Activated CD4-positive, alpha-beta T cell treated with anti-CD3 and anti-CD28 coated beads, Interleukin-2, amount 10 ng/mL, durations not matched to agents 7 days and 5 days (primary cell): Measurements from ENCODE around the gene NOTCH4. TPM values are rescaled to one million over a fixed set of nuclear protein-coding genes. Genes with fewer than 3 reads are reported as not detected.

ENCODE experiments used
- CTCF ChIA-PET: fragments of 350-600 bp; sonication (Branson Sonifier 250); formaldehyde crosslinking; loops from one replicate; lab custom pipeline; 2021; ENCODE audit warnings: antibody characterized with exemption; lab: Charles Lee
- POLR2A ChIA-PET: fragments of 350-600 bp; sonication (Branson Sonifier 250); formaldehyde crosslinking; loops from one replicate; lab custom pipeline; 2021; ENCODE audit warnings: antibody characterized with exemption; lab: Charles Lee
- DNase-seq: peaks from one replicate; pipeline ENCODE4 v3.0.0-alpha.2; 2020
- H3K27ac Mint-ChIP-seq: one replicate; pipeline ENCODE4 v1.8.0; 2021; ENCODE audit warnings: mild to moderate bottlenecking, moderate library complexity, mixed read lengths
- H3K27me3 Mint-ChIP-seq: one replicate; pipeline ENCODE4 v1.8.0; 2021; ENCODE audit warnings: mixed read lengths
- H3K36me3 Mint-ChIP-seq: one replicate; pipeline ENCODE4 v1.8.0; 2021; ENCODE audit warnings: low read depth, mixed read lengths
- H3K4me1 Mint-ChIP-seq: one replicate; pipeline ENCODE4 v1.8.0; 2021; ENCODE audit warnings: mixed read lengths
- H3K4me3 Mint-ChIP-seq: one replicate; pipeline ENCODE4 v1.8.0; 2021; ENCODE audit warnings: mild to moderate bottlenecking, moderate library complexity, mixed read lengths
- H3K9me3 Mint-ChIP-seq: one replicate; pipeline ENCODE4 v1.8.0; 2021; ENCODE audit warnings: mixed read lengths
- total RNA-seq, 2 experiments: library from RNA; stranded (reverse); gene quantifications; one replicate each; pipeline ENCODE4 v1.2.3, GENCODE V29; 2021

The NOTCH4 gene
- total RNA-seq, 2 experiments from 2014 or later = 0.20 to 0.27 TPM

- H3K36me3 Mint-ChIP-seq = peaks cover 15% of the 10 kb centered on the region
- H3K4me1 Mint-ChIP-seq = peaks cover 61% of the 10 kb centered on the region
- peak overlapping the region; percentile 90 for H3K4me3 Mint-ChIP-seq
- CTCF ChIA-PET = no interaction called here
- H3K27me3 Mint-ChIP-seq = no peaks in the 10 kb centered on the region
- POLR2A ChIA-PET = no interaction called here
- no peaks in the 10 kb centered on the region for H3K9me3 Mint-ChIP-seq
- no peak for DNase-seq
- peak overlapping the region; percentile 72 for H3K27ac Mint-ChIP-seq
These were observed 48.6 kb downstream of the NOTCH4 start for GRCh38 chr6:32175322-32175710.

- ChIA-PET POLR2A (no interaction called here), CTCF (no interaction called here)
- peaks cover 14% of the 10 kb centered on the region for H3K36me3 Mint-ChIP-seq
- no peak overlapping the region for H3K27ac Mint-ChIP-seq
- no peaks in the 10 kb centered on the region for H3K9me3 Mint-ChIP-seq
- no peaks in the 10 kb centered on the region for H3K27me3 Mint-ChIP-seq
- H3K4me1 Mint-ChIP-seq = peaks cover 56% of the 10 kb centered on the region
- no peak for DNase-seq
- peak overlapping the region; percentile 6 for H3K4me3 Mint-ChIP-seq
These were observed 49.5 kb downstream of the NOTCH4 start for GRCh38 chr6:32174416-32174815.

DNA sequence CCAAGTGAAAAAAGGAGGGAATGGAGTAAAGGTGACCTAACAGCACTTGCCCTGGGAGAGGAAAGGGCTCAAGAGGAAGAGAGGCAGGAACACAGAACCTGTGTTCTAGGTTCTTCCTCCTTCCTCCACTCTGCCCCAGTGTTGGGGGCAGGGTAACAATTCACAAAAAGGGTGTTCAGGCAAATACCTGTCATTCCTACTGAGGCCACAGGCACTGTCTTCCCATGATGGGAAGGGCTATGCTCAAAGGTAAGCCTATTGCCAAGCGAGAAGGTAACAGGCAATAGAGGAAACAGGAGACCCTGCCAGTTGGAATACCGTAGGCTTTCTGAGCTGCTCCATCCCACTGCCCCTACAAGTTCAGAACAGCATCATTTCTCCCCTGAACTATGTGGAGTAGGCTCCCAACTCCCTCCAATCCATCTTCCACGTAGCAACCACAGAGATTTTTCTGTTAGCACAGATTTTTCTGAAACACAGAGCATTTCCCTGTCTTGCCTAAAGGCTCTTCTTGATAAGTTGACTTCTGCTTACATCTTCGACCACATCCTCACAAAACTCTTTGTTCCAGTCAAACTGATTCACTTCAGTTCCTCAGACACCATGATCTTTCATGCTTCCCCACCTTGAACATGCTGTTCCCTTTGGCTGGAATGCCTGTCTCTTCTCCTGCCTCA lies 50.7 kb downstream of the NOTCH4 start:
- peak overlapping the region; percentile 4 for H3K27ac Mint-ChIP-seq
- CTCF ChIA-PET = interaction anchor here (1.3 kb wide), 1 partner anchor 44 kb away, joined by 3 read pairs; no protein-coding TSS in a partner anchor
- no peaks in the 10 kb centered on the region for H3K27me3 Mint-ChIP-seq
- H3K4me3 Mint-ChIP-seq = no peak overlapping the region
- no peak for DNase-seq
- peaks cover 9% of the 10 kb centered on the region for H3K36me3 Mint-ChIP-seq
- POLR2A ChIA-PET = no interaction called here
- no peaks in the 10 kb centered on the region for H3K9me3 Mint-ChIP-seq
- peaks cover 46% of the 10 kb centered on the region for H3K4me1 Mint-ChIP-seq

- H3K4me1 Mint-ChIP-seq = peaks cover 31% of the 10 kb centered on the region
- ChIA-PET CTCF (interaction anchor here (0.6 kb wide), 1 partner anchor 28 kb away, joined by 3 read pairs; no protein-coding TSS in a partner anchor), POLR2A (no interaction called here)
- H3K36me3 Mint-ChIP-seq = peaks cover 12% of the 10 kb centered on the region
- no peaks in the 10 kb centered on the region for H3K9me3 Mint-ChIP-seq
- no peak overlapping the region for H3K4me3 Mint-ChIP-seq
- DNase-seq = no peak
- H3K27me3 Mint-ChIP-seq = no peaks in the 10 kb centered on the region
- H3K27ac Mint-ChIP-seq = no peak overlapping the region
These were observed 52.6 kb downstream of the NOTCH4 start for GRCh38 chr6:32171234-32171633.

GRCh38 chr6:32170294-32170693 lies 53.6 kb downstream of the NOTCH4 start:
- Mint-ChIP-seq H3K36me3 (peaks cover 12% of the 10 kb centered on the region), H3K4me3 (no peak overlapping the region), H3K27ac (no peak overlapping the region), H3K4me1 (peaks cover 28% of the 10 kb centered on the region), H3K27me3 (no peaks in the 10 kb centered on the region), H3K9me3 (no peaks in the 10 kb centered on the region)
- DNase-seq = no peak
- CTCF ChIA-PET = interaction anchor here (2.1 kb wide), 1 partner anchor 9 kb away, joined by 7 read pairs; no protein-coding TSS in a partner anchor
- POLR2A ChIA-PET = no interaction called here

DNA sequence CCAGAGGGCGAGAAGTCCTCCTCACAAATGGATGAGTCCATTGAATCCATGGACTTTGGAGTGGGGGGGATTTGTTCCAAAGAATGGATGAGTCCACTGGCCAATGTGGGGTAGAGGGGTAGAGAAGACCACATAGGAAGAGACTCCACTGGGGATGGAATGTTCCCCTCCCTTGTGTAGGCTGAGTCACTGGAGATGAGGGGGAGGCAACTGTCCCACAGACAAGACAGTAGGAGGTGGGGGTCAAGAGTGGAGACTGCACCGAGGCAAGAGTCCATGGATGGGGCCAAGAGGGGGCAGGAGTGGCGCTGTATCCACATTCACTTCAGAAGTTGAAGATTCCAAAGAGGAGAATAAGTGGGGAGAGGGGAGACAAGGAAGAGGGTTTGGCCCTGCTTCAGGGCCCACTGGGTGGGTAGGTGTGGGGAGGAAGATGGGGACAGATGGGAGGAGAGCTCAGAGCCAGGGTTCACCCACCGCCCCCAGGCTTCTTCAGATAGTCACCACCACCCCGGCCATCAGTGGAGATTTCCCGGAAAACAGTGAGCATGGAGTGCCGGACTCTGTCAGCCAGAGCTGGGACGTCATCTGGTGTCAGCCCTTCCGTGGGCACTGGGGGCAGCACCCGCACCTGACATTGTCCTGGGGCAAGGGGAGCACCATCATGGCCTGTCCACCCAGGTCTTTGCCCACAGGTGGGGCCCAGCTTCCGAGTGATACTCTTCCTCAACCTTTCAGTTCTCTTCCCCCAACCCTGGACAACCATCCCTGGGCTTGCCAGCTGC lies 54.9 kb downstream of the NOTCH4 start:
- DNase-seq = no peak
- H3K36me3 Mint-ChIP-seq = peaks cover 14% of the 10 kb centered on the region
- H3K27ac Mint-ChIP-seq = no peak overlapping the region
- ChIA-PET POLR2A (no interaction called here), CTCF (interaction anchor here (0.9 to 2.1 kb wide), 3 partner anchors 8 to 21 kb away, joined by 3 to 7 read pairs (median 3); partner anchors contain the start of gene PBX2)
- H3K4me3 Mint-ChIP-seq = no peak overlapping the region
- no peaks in the 10 kb centered on the region for H3K9me3 Mint-ChIP-seq
- H3K27me3 Mint-ChIP-seq = no peaks in the 10 kb centered on the region
- H3K4me1 Mint-ChIP-seq = peaks cover 16% of the 10 kb centered on the region

- POLR2A ChIA-PET = interaction anchor here (0.7 kb wide), 1 partner anchor 800 kb away, joined by 3 read pairs; the partner anchor contains the start of gene BRD2
These were observed 55.5 kb downstream of the NOTCH4 start for GRCh38 chr6:32168350-32168749.

DNA sequence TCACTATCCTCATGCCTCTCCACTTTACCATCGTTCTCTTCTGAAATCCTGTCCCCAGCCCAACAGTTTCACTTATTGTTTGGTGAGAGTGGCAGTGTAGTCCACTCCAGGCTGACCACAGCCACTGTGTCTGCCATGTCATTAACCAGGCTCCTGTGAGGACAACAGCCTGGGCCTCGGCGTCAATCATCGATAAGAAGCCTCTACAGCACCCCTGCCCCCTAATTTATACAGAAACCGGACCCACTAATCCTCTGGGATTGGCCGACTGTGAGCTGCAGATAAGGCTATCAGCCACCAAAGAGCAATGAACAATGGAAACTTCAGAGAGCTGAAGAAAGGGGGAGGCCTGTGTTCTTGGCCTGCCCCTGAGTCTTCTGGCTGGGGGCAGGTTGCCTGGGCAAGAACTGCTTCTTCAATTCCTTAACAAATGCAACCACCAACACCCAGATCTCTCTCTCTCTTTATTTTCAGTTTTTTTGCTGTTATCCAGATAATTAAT lies 56.1 kb downstream of the NOTCH4 start:
- no peak overlapping the region for H3K27ac Mint-ChIP-seq
- POLR2A ChIA-PET = interaction anchor here (0.7 kb wide), 1 partner anchor 800 kb away, joined by 3 read pairs; the partner anchor contains the start of gene BRD2

More at GRCh38 chr6:32168350-32168749, 55.5 kb downstream of the NOTCH4 start:
- Mint-ChIP-seq H3K9me3 (no peaks in the 10 kb centered on the region), H3K36me3 (peaks cover 14% of the 10 kb centered on the region), H3K27me3 (no peaks in the 10 kb centered on the region), H3K4me3 (no peak overlapping the region), H3K4me1 (peaks cover 10% of the 10 kb centered on the region), H3K27ac (no peak overlapping the region)
- CTCF ChIA-PET = no interaction called here
- DNase-seq = no peak

GRCh38 chr6:32167154-32167760 lies 56.6 kb downstream of the NOTCH4 start:
- DNase-seq = no peak
- H3K4me3 Mint-ChIP-seq = no peak overlapping the region
- no peaks in the 10 kb centered on the region for H3K9me3 Mint-ChIP-seq
- H3K27ac Mint-ChIP-seq = no peak overlapping the region
- no peaks in the 10 kb centered on the region for H3K4me1 Mint-ChIP-seq
- no peaks in the 10 kb centered on the region for H3K27me3 Mint-ChIP-seq
- POLR2A ChIA-PET = interaction anchor here (0.7 kb wide), 1 partner anchor 801 kb away, joined by 3 read pairs; the partner anchor contains the start of gene BRD2
- H3K36me3 Mint-ChIP-seq = peaks cover 14% of the 10 kb centered on the region
- CTCF ChIA-PET = no interaction called here

More for the DNA sequence above, 56.1 kb downstream of the NOTCH4 start:
- Mint-ChIP-seq H3K4me3 (no peak overlapping the region), H3K9me3 (no peaks in the 10 kb centered on the region), H3K4me1 (peaks cover 4% of the 10 kb centered on the region), H3K36me3 (peaks cover 14% of the 10 kb centered on the region), H3K27me3 (no peaks in the 10 kb centered on the region)
- no peak for DNase-seq
- CTCF ChIA-PET = no interaction called here

- CTCF ChIA-PET = interaction anchor here (1.4 kb wide), 1 partner anchor 15 kb away, joined by 3 read pairs; the partner anchor contains the start of gene PRRT1
These were observed 57.3 kb downstream of the NOTCH4 start for GRCh38 chr6:32166411-32167061.

DNA sequence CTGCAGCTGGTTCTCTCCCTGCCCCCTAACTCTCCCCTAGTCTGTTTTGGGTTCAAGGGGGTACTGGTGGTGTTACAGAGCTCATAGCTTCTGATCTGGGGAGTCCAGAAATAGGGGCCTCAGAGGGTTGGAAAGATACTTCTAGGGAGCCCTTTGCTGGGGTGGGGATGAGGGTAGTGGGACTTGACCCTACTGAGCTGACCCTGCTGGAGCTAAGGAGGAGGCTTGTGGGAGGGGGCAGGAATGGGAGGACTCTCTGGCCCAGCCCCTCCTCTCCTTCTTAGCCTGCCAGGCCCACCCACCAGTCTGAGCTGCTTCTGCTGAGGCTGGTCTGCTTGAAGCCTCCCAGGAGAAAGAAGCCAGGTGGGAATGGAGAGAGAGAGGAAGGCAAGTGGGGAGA lies 59.6 kb downstream of the NOTCH4 start, which contains the start of gene EGFL8:
TSS of gene EGFL8 (plus strand) at position 301 of the 400 bp plus-strand sequence. CDS start 1,571 bp downstream, outside the sequence.
- ChIA-PET POLR2A (interaction anchor here (0.9 kb wide), 1 partner anchor 12 kb away, joined by 6 read pairs; no protein-coding TSS in a partner anchor), CTCF (interaction anchor here (1.4 to 1.7 kb wide), 2 partner anchors 10 to 12 kb away, joined by 4 read pairs; partner anchors contain the start of gene PRRT1)
- DNase-seq = no peak
- Mint-ChIP-seq H3K4me3 (no peak within 1 kb of the TSS), H3K27me3 (no peaks in the 10 kb centered on the region), H3K9me3 (no peaks in the 10 kb centered on the region), H3K36me3 (peaks cover 8% of the 10 kb centered on the region), H3K4me1 (no peaks in the 10 kb centered on the region), H3K27ac (no peak within 1 kb of the TSS)

More at GRCh38 chr6:32166411-32167061, 57.3 kb downstream of the NOTCH4 start:
- POLR2A ChIA-PET = no interaction called here
- no peaks in the 10 kb centered on the region for H3K4me1 Mint-ChIP-seq
- H3K27me3 Mint-ChIP-seq = no peaks in the 10 kb centered on the region
- no peak overlapping the region for H3K4me3 Mint-ChIP-seq
- peaks cover 14% of the 10 kb centered on the region for H3K36me3 Mint-ChIP-seq
- H3K9me3 Mint-ChIP-seq = no peaks in the 10 kb centered on the region
- H3K27ac Mint-ChIP-seq = no peak overlapping the region
- DNase-seq = no peak
